Gastroesophageal sphincter (tissue), 3 donors: Measurements from ENCODE around the gene TOM1L2.

Source experiments
- EP300 ChIP-seq: sonication (generic); formaldehyde crosslinking; IDR thresholded peaks from one replicate; pipeline ENCODE4 v1.6.1; 2017; ENCODE audit warnings: antibody characterized with exemption, mild to moderate bottlenecking
- POLR2A ChIP-seq, 2 donors: fragments of 450-650 bp; IDR thresholded peaks; one replicate each; pipeline ENCODE4 v1.6.1; 2017; ENCODE audit warnings: antibody characterized with exemption in 2 of 2, mild to moderate bottlenecking in 2 of 2, moderate library complexity in 1 of 2
- TF ChIP-seq, protein P1 (sequence below), 4 experiments: fragments of 200-600 bp in 2 of 4; fragments of 450-650 bp in 2 of 4; sonication (generic) in 1 of 4; IDR thresholded peaks; one replicate each; pipeline ENCODE4 v1.5.1; 2017 to 2019; ENCODE audit warnings: antibody characterized with exemption in 4 of 4, mild to moderate bottlenecking in 2 of 4, moderate library complexity in 2 of 4

DNA sequence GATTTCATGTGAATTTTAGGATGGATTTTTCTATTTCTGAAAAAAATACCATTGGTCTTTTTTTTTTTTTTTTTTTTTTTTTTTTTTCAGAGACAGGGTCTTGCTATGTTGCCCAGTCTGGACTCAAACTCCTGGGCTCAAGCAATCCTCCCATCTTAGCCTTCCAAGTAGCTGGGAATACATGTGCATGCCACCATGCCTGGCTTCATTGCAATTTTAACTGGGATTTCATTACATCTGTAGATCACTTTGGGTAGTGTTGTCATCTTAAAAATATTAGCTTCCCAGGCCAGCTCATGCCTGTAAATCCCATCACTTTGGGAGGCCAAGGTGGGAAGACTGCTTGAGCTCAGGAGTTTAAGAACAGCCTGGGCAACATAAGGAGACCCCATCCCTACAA, 54.8 kb downstream of the TOM1L2 start:
- TF ChIP-seq, protein P1, sequence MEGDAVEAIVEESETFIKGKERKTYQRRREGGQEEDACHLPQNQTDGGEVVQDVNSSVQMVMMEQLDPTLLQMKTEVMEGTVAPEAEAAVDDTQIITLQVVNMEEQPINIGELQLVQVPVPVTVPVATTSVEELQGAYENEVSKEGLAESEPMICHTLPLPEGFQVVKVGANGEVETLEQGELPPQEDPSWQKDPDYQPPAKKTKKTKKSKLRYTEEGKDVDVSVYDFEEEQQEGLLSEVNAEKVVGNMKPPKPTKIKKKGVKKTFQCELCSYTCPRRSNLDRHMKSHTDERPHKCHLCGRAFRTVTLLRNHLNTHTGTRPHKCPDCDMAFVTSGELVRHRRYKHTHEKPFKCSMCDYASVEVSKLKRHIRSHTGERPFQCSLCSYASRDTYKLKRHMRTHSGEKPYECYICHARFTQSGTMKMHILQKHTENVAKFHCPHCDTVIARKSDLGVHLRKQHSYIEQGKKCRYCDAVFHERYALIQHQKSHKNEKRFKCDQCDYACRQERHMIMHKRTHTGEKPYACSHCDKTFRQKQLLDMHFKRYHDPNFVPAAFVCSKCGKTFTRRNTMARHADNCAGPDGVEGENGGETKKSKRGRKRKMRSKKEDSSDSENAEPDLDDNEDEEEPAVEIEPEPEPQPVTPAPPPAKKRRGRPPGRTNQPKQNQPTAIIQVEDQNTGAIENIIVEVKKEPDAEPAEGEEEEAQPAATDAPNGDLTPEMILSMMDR (IDR thresholded peaks at IDR 0.05): no peak
- TF ChIP-seq POLR2A (IDR thresholded peaks at IDR 0.05): no peak
- no peak for TF ChIP-seq EP300
